H54 (cell line): ENCODE data around the gene SLC7A10.
A peak's percentile ranks its signal among the peaks of the same experiment; 100 is the strongest.
"Not testable (repeated sequence)": the region's sequence is repeated elsewhere in the genome, so short reads cannot be mapped to it uniquely, and the experiment has no call there.

Experiments
- DNase-seq: peaks from one replicate; pipeline ENCODE4 v3.0.0; 2011; ENCODE audit warnings: low spot score, mixed read lengths; ENCODE audit not compliant: insufficient read length
- FAIRE-seq: peaks from 3 replicates; lab custom pipeline; 2011; peaks lifted over from hg19 to GRCh38; lab: Jason Lieb, UNC
- POLR2A ChIP-seq: IDR thresholded peaks from 2 replicates; pipeline ENCODE4 v1.6.1; 2011; ENCODE audit warnings: low read depth, mild to moderate bottlenecking, low read length

The SLC7A10 gene

DNA sequence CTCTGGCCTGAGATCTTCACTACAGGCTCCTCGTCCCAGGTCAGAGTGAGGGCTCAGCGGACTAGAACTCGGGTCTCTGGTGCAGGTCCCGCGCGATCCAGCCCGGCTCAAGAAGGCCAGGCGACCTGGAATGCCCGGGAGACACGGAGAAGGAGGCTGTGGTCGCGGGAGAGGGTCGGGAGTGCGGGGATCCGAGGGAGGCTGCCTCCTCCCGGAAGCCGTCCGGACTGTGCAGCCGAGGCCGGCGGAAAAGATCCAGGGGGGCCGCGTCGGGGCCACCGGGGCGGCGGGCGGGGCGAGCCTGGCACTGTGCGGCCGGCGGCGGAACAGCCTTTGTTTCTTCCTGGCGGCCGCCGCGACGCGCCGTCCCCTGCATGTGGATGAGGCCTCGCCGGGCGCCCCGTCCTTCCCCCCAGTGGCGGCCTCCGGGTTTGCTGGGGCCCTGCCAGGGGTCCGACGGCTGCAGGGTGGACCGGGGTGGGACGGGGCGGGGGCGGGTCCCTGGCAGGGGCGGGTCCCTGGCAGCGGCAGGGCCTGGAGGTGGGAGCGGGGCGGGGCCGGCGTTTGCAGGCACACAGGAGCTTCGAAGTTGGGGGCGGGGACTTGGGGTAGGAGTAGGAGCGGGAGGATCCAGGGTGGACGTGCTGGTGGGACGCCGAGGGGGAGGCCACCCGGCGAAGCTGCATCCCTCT is 1.0 kb upstream of the SLC7A10 start:
- FAIRE-seq (no peak), DNase-seq (no peak)
- TF ChIP-seq POLR2A = no peak

DNA sequence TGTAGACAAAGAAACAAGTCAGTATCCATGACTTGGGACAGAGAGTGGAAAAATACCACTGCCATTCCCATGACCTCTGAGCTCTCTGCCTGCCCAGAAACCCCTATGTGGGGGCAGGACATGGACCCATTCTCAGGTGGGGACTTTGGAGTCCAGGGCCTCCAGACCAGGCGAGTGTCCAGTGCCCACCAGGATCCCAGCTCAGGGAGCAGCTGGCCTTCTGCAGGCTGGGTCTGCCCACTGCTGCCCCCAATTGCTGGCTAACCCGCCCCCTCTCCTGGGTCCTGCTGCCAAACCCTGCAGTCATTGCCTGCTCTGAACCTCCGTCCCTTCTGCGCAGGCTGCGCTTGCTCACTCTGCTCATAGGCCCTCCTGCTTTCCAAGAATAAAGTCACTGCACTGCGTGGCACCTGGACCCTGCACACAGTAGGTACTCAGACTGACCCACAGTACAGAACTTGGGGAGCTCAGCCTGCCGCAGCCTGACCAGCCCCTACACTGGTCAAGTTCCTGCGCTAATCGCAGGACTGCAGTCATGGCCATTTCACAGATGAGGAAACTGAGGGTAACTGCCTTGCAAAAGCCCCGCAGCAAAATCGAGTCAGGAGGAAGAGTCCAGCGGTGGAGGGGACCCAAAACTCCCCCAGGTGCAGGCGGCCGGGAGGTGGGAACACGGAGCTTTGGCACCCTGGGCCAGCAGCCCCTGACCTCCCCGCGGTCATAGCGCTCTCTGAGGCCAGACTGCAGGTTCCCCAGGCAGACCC is 774 bp downstream of the SLC7A10 start:
- DNase-seq (no peak), FAIRE-seq (no peak)
- TF ChIP-seq POLR2A = no peak

DNA sequence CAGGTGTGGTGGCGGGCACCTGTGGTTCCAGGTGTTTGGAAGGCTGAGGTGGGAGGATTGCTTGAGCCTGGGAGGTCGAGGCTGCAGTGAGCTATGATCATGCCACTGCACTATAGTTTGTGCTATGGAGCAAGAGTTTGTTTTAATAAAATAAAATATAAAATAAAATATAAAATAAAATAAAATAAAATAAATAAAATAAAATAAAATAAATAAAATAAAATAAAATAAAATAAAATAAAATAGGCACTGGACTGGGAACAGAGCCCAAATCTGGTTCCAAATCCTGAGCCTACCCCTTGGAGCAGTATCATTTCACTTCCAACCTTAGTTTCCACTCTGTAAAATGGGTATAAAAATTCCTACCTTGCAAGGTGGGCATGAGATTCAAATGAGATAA is 3.4 kb downstream of the SLC7A10 start:
- FAIRE-seq, DNase-seq: not testable (repeated sequence)

DNA sequence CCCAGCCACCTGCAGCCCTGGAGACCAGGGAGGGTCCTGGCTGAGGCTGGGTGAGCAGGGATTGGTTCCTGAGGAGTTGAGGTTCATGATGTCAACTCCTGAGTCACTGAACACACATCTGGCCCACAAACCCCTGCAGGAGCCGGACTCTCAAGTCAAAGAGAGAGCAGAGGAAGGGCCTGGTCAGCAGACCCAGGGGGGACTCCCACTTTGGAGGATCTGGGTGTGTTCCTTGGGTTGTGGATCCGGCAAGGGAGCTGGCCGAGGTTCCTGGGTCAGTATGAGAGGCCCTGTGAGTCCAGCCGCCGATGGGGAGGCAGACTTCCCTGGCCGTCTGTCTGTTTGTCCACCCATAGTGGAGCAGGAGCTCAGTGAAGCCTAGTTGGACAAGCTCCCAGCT is 4.0 kb downstream of the SLC7A10 start:
- DNase-seq (peak; percentile 73), FAIRE-seq (no peak)
- TF ChIP-seq POLR2A = no peak

DNA sequence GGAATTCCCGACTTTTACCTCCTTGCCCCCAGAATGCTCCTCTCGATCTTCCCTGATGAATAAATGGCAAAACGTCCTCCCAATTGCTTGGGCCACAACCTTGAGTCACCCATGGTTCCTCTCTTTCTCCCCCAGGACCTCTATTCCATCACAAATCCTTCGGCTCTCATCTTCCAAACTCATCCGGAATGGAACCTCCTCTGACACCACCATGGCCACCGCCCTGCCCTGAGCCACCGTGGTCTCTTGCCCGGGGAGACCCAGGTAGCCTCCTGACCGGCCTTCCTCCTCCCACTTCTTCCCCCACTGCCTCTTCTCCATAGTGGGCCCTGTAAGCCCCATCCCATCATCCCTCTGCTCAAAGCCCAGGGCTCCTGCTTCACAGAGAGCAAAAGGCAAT is 4.9 kb downstream of the SLC7A10 start:
- FAIRE-seq (no peak), DNase-seq (no peak)
- no peak for TF ChIP-seq POLR2A

DNA sequence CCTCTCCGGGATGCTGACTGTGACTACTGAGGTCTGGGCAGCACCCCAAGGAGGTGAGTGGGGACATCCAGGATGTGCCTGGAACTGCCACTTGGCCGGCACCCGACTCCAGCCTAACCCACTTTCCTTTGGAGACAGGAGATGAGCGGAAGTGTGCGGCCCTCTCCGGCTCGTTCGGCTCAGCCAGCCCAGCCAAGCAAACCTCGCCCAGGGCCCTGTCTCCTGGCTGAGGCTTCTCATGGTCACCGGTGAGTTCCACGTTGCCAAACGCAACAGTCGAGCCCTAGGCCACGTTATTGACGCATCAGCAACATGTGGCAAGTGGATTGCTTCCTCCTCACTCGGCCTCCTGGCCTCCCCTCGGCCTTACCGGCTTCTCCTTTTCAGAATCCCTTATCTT is 5.5 kb downstream of the SLC7A10 start:
- FAIRE-seq (no peak), DNase-seq (no peak)
- TF ChIP-seq POLR2A = no peak

- DNase-seq (peak; percentile 91), FAIRE-seq (no peak)
- TF ChIP-seq POLR2A = no peak
These were observed 6.3 kb downstream of the SLC7A10 start for GRCh38 chr19:33219261-33219815.

DNA sequence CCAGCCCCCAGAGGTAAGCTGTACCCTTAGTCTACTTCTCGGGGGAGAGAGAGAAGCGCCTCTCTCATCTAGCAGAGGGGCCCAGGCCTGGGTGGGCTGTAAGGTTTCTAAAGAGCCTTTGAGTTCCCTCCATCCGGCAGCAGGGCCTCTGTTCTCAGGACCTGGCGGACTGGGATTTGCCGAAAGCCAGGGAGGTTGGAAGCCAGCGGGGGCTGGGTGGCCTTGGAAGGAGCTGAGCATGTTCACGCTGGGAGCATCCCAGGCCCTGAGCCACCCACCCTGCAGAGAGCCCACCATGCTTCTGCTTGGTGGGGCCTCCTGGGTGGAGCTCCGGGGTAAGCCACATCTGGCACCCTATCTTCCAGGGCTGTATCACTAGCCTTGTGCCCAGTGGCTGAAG is 7.8 kb downstream of the SLC7A10 start:
- no peak for TF ChIP-seq POLR2A
- DNase-seq = no peak
- no peak for FAIRE-seq

DNA sequence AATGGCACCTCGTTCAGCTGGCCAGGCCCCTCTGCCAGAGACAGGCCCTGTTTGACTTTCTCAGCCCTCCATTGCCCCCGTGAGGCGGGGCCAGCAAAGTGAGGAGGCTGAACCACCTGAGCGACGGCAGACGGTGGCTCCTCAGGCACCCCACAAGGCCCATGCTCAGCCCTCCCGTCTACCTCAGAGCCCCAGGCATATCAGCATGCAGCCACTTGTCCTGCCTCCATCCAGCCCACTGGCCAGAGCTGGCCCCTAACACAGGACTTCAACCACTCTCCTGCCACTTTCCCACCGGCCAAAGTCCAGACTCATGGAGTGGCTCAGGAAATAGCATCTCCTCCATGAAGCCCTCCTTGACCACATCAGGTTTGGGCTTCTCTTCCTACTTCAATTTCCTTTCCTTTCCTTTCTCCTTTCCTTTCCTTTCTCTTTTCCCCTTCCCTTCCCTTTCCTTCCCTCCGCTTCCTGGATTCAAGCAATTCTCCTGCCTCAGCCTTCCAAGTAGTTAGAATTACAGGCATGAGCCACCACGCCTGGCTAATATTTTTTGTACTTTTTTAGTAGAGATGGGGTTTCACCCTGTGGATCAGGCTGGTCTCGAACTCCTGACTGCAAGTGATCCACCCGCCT is 9.3 kb downstream of the SLC7A10 start:
- DNase-seq = no peak
- TF ChIP-seq POLR2A = no peak
- FAIRE-seq = no peak

GRCh38 chr19:33215438-33216197 is 10.0 kb downstream of the SLC7A10 start:
- FAIRE-seq = no peak
- DNase-seq = no peak
- no peak for TF ChIP-seq POLR2A

- FAIRE-seq (no peak), DNase-seq (peak; percentile 76)
- no peak for TF ChIP-seq POLR2A
These were observed 11.1 kb downstream of the SLC7A10 start for GRCh38 chr19:33214596-33214995.

DNA sequence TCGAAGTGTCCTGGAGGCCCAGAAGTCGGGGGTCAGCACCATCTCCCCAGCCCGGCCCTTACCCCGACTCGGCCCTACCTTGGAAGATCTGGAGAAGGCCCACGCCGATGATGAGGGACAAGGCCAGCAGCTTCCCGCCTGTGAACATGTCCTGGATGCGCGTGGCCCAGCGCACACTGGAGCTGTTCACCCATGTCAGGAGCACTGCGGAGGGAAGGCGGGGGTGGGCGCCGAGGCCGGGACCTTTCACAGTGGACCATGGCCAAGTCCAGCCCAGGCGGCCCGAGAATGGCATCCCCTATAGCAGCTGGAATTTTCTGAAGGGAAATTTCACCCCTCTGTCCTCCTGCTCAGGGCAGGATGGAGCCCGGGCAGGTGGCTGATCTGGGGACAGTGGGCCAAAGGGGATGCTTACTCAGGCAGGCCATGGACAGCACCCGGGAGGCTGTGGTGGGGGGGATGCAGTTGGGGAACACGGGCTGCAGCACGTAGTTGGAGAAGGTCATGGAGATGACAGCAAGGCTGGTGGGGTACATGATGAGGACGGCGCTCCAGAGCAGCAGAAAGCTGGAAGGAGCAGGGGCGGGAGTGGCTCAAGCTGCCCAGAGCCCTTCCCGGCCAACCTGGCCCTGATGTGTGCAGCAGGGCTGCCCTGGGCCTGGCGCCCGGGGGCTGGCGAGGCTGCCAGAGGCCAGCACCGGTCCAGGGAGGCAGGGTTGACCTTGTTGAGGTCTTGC is 13.0 kb downstream of the SLC7A10 start:
- DNase-seq (no peak), FAIRE-seq (no peak)
- TF ChIP-seq POLR2A = no peak
